HFFc6 (cell line): ENCODE data around the gene HSPBP1. TPM values are rescaled to one million over a fixed set of nuclear protein-coding genes. Genes with fewer than 3 reads are reported as not detected.

Experiments
- DNase-seq: peaks from one replicate; pipeline ENCODE4 v3.0.0-alpha.2; 2018
- H3K27ac Mint-ChIP-seq: 2 replicates; pipeline ENCODE4 v1.8.0; 2020; ENCODE audit warnings: mild to moderate bottlenecking, mixed read lengths
- H3K27me3 Mint-ChIP-seq: 2 replicates; pipeline ENCODE4 v1.8.0; 2021; ENCODE audit warnings: mild to moderate bottlenecking, moderate library complexity, mixed read lengths; ENCODE audit not compliant: insufficient read depth
- H3K36me3 Mint-ChIP-seq: 2 replicates; pipeline ENCODE4 v1.8.0; 2021; ENCODE audit warnings: low read depth, mixed read lengths
- H3K4me1 Mint-ChIP-seq: 2 replicates; pipeline ENCODE4 v1.8.0; 2020; ENCODE audit warnings: low read depth, mixed read lengths
- H3K4me3 Mint-ChIP-seq: 2 replicates; pipeline ENCODE4 v1.8.0; 2020; ENCODE audit warnings: mild to moderate bottlenecking, moderate library complexity, mixed read lengths
- H3K9me3 Mint-ChIP-seq: 2 replicates; pipeline ENCODE4 v1.8.0; 2020; ENCODE audit warnings: mild to moderate bottlenecking, mixed read lengths
- CTCF ChIP-seq: fragments of 200-600 bp; sonication (generic); IDR thresholded peaks from 2 replicates; pipeline ENCODE4 v1.5.0; 2021; ENCODE audit warnings: antibody characterized with exemption, mild to moderate bottlenecking
- total RNA-seq, 6 experiments: library from RNA; stranded (reverse); fragmentation: NEBNext Ultra II Directional; extraction: Animal tissue kit (Norgen Biotek cat#: 25700); gene quantifications; 2 replicates in 1 of 6; 3 replicates in 5 of 6; pipeline ENCODE4 v1.2.3, GENCODE V29; 2021

Gene HSPBP1
- total RNA-seq, 6 experiments from 2014 or later: 37.5 to 43.1 (median 42.5) TPM

DNA sequence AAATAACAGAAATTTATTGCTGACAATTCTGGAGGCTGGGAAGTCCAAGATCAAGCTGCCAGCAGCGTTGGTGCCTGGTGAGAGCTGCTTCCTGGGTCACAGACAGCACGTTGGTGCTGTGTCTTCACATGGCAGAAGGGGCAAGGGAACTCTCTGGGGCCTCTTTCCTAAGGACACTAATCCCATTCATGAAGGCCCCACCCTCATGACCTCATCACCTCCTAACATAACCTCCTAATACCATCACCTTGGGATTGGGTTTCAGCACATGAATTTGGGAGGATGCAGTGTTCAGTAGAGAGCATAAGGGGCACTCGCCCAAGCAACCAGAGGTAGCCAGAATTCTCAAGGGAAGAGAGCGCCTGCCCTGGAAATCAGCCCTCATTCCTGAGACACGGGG is 29.5 kb upstream of the HSPBP1 start:
- H3K9me3 Mint-ChIP-seq: no peaks in the 10 kb centered on the region
- H3K27ac Mint-ChIP-seq: no peak overlapping the region
- DNase-seq: no peak
- no peaks in the 10 kb centered on the region for H3K4me1 Mint-ChIP-seq
- no peak for TF ChIP-seq CTCF
- H3K4me3 Mint-ChIP-seq: no peak overlapping the region
- H3K36me3 Mint-ChIP-seq: peaks cover 17% of the 10 kb centered on the region; the same call in 1 of the 2 replicates
- peaks cover 1% of the 10 kb centered on the region; the same call in 1 of the 2 replicates for H3K27me3 Mint-ChIP-seq

DNA sequence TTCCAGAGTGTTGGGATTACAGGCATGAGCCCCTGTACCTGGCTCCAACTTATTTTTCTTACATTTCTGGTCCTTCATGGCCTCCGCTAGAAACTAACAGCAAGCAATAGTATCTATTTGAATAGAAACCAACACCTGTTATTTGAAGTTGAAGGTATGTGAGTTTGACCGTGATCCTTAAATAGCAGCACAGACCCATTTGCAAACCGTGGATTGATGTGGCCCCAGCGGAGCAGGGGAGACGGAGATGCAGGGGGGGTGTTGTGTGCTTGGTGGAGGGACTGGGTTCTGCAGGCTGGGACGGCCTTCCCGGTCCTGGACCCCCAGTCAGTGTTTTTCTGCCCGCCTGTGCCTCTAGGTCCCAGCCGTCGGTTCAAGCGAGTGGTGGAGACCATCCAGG is 28.4 kb upstream of the HSPBP1 start:
- Mint-ChIP-seq H3K4me3 (no peak overlapping the region), H3K4me1 (no peaks in the 10 kb centered on the region), H3K27me3 (no peaks in the 10 kb centered on the region; the same call in 1 of the 2 replicates), H3K9me3 (no peaks in the 10 kb centered on the region), H3K36me3 (peaks cover 17% of the 10 kb centered on the region; the same call in 1 of the 2 replicates), H3K27ac (no peak overlapping the region)
- DNase-seq: no peak
- no peak for TF ChIP-seq CTCF

DNA sequence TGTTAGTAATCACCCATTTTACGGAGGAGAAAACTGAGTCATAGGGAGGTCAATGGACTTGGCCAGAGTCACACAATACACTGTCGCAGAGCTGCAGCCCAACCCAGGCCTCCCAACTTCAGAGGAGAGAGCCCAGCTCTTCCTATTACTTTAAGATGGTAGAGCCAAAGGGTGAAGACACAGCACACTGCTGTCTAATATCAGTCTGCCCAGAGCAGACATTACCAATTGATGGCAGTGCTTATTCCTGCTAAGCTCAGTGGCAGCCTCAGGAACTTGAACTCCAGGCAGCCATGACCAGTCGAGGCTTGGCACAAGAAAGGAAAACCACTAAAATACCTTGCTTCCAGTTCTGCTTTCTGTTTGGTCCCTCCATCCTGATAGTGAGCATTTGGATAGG is 26.8 kb upstream of the HSPBP1 start:
- Mint-ChIP-seq H3K9me3 (no peaks in the 10 kb centered on the region), H3K4me1 (0 out of 2 replicates have a peak, but pooled peaks cover 3% of the 10 kb centered on the region), H3K27me3 (no peaks in the 10 kb centered on the region; the same call in 1 of the 2 replicates), H3K4me3 (no peak overlapping the region), H3K27ac (no peak overlapping the region), H3K36me3 (peaks cover 17% of the 10 kb centered on the region; the same call in 1 of the 2 replicates)
- no peak for TF ChIP-seq CTCF
- no peak for DNase-seq

- Mint-ChIP-seq H3K27ac (no peak overlapping the region), H3K27me3 (no peaks in the 10 kb centered on the region; the same call in 1 of the 2 replicates)
Measured at GRCh38 chr19:55305983-55306562, 26.2 kb upstream of the HSPBP1 start.

DNA sequence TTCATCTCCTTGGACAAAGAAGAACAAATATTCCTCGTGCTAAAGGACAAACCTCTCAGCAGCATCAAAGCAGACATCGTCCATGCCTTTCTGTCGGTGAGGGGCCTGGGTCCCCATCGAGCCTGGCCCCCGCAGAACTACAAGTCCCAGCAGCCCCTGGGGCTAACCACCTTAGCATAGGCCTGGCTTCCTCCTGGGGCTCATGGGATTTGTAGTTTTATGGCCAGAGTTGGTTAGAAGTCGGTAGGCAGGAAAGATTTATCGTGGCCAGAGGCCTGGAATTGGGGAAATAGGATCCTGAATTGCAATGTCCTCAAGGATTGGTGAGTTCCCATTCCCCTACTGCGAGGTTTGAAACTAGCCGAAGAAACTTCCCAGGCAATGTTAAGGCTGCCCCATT is 25.6 kb upstream of the HSPBP1 start:
- no peak for DNase-seq
- Mint-ChIP-seq H3K36me3 (peaks cover 16% of the 10 kb centered on the region; the same call in 1 of the 2 replicates), H3K27ac (no peak overlapping the region; the same call in 1 of the 2 replicates)

More at GRCh38 chr19:55305983-55306562, 26.2 kb upstream of the HSPBP1 start:
- no peak for DNase-seq
- TF ChIP-seq CTCF: no peak
- Mint-ChIP-seq H3K4me1 (0 out of 2 replicates have a peak, but pooled peaks cover 7% of the 10 kb centered on the region), H3K9me3 (no peaks in the 10 kb centered on the region), H3K36me3 (peaks cover 17% of the 10 kb centered on the region; the same call in 1 of the 2 replicates), H3K4me3 (no peak overlapping the region)

More for the DNA sequence above, 25.6 kb upstream of the HSPBP1 start:
- Mint-ChIP-seq H3K4me1 (0 out of 2 replicates have a peak, but pooled peaks cover 7% of the 10 kb centered on the region), H3K4me3 (no peak overlapping the region), H3K9me3 (no peaks in the 10 kb centered on the region), H3K27me3 (no peaks in the 10 kb centered on the region; the same call in 1 of the 2 replicates)
- TF ChIP-seq CTCF: no peak
